HEK293T (cell line): ENCODE results near the gene HPSE2.

ENCODE experiments used
- ARNT ChIP-seq: fragments of 450-650 bp; IDR thresholded peaks from 2 replicates; pipeline ENCODE4 v1.6.1; 2017; ENCODE audit warnings: mild to moderate bottlenecking
- BHLHE40 ChIP-seq: fragments of 450-650 bp; IDR thresholded peaks from 2 replicates; pipeline ENCODE4 v1.6.1; 2016; ENCODE audit warnings: mild to moderate bottlenecking, moderate library complexity, borderline replicate concordance
- FOXA1 ChIP-seq: fragments of 450-650 bp; IDR thresholded peaks from 2 replicates; pipeline ENCODE4 v1.6.1; 2016; ENCODE audit warnings: mild to moderate bottlenecking
- FOXM1 ChIP-seq: fragments of 450-650 bp; IDR thresholded peaks from 2 replicates; pipeline ENCODE4 v1.6.1; 2017; ENCODE audit warnings: mild to moderate bottlenecking, borderline replicate concordance
- NFRKB ChIP-seq: fragments of 450-650 bp; IDR thresholded peaks from 2 replicates; pipeline ENCODE4 v1.6.1; 2016; ENCODE audit warnings: mild to moderate bottlenecking, moderate library complexity
- SP1 ChIP-seq: fragments of 450-650 bp; IDR thresholded peaks from 2 replicates; pipeline ENCODE4 v1.6.1; 2017
- TARDBP ChIP-seq: fragments of 450-650 bp; IDR thresholded peaks from 2 replicates; pipeline ENCODE4 v1.6.1; 2016

DNA sequence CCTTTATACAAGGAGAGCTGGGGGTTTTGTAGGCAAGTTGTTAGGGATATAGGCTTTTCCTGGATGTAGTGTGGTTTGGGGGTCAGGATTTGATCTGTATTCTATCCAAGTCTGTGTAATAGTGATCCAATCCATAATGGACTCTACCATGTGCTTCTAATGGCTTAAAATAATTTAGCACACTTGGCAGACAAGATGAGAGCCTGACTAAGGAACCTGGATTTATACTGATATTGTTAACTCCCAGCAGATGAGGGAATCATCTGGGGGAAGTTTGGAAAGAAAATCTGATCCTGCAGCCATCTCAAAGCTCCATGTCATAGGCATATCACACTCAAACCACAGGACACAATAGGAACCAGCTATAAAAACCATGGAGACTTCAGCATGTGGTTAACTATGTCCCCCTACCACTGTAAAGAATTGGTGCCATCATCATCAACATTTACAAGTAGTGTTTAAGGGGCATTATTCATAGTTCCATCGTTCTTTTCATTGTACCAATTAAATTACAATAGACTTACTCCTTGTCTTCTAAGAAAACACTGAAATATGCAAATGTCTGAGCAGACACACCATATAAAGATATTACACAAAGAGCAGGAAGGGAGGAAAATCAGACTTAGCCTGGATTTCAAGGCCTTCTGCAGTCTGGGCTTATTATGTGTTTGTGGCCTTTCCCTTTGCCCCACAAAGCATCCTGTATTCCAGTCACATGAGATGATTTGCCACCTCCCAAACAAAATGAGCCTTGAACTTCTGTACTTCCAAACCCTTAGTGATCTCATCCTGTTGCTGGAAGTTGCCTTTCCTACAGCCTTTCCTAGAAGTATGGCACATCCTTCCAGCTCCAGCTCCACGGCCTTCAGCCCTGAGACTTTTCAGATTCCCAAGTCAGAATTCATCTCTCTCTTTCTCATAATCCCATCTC is 766.4 kb downstream of the HPSE2 start:
- TF ChIP-seq SP1: no peak
- TF ChIP-seq ARNT: no peak
- TF ChIP-seq FOXM1: no peak
- no peak for TF ChIP-seq FOXA1
- TF ChIP-seq TARDBP: no peak
- no peak for TF ChIP-seq NFRKB
- no peak for TF ChIP-seq BHLHE40
